NT2/D1 (cell line): ENCODE data around the gene SLC9A1.

Experiments
- DNase-seq: peaks from one replicate; pipeline ENCODE4 v3.0.0-alpha.2; 2011; ENCODE audit warnings: low read depth, low spot score
- H3K27me3 ChIP-seq: 2 replicates; pipeline ENCODE4 v1.6.0; 2011; ENCODE audit warnings: mild to moderate bottlenecking; ENCODE audit not compliant: insufficient read length, insufficient read depth
- H3K36me3 ChIP-seq: 2 replicates; pipeline ENCODE4 v1.6.1; 2011; ENCODE audit warnings: mild to moderate bottlenecking, low read length, mixed read lengths; ENCODE audit not compliant: insufficient read depth, insufficient read length
- H3K4me1 ChIP-seq: 2 replicates; pipeline ENCODE4 v1.5.1; 2011; ENCODE audit not compliant: insufficient read depth, insufficient read length
- H3K4me3 ChIP-seq: 2 replicates; pipeline ENCODE4 v1.5.1; 2011; ENCODE audit warnings: low read depth; ENCODE audit not compliant: insufficient read length
- H3K9ac ChIP-seq: 2 replicates; pipeline ENCODE4 v1.6.0; 2011; ENCODE audit warnings: low read depth; ENCODE audit not compliant: insufficient read length
- H3K9me3 ChIP-seq: 2 replicates; pipeline ENCODE4 v1.5.1; 2011; ENCODE audit warnings: mild to moderate bottlenecking, low read length; ENCODE audit not compliant: insufficient read depth
- SUZ12 ChIP-seq: IDR thresholded peaks from 2 replicates; pipeline ENCODE4 v1.6.1; 2011; ENCODE audit not compliant: insufficient read length, insufficient read depth; ENCODE audit errors: extremely low read depth
- YY1 ChIP-seq: IDR thresholded peaks from 2 replicates; pipeline ENCODE4 v1.6.1; 2011; ENCODE audit not compliant: insufficient read length, insufficient read depth
- ZNF274 ChIP-seq: IDR thresholded peaks from 2 replicates; pipeline ENCODE4 v1.6.1; 2011; ENCODE audit warnings: mild to moderate bottlenecking, low read depth, low read length

The SLC9A1 gene

DNA sequence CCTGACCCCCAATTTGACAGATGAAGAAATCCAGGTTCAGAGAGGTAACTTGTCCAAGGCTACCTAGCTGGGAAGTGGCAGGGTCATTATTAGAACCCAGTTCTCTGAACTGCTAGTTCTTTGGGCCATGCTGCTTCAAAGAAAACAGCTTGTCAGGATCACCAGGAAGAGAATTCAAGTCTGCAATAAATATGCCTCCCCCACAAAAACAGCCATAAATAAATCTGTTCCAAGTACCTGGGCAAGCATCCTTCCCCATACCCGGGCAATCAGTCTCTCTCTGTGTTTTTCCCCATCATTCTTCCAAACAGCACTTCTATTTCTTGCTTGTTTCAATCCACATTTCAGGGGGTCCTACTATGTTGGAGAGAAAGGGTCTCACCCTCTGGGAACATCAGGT lies 34.1 kb downstream of the SLC9A1 start:
- DNase-seq: no peak
- Histone ChIP-seq H3K4me3 (no peak overlapping the region), H3K27me3 (no peaks in the 10 kb centered on the region), H3K36me3 (peaks cover 20% of the 10 kb centered on the region), H3K4me1 (peaks cover 22% of the 10 kb centered on the region), H3K9me3 (no peaks in the 10 kb centered on the region), H3K9ac (no peak overlapping the region)
- TF ChIP-seq YY1 (no peak), ZNF274 (no peak), SUZ12 (no peak)

DNA sequence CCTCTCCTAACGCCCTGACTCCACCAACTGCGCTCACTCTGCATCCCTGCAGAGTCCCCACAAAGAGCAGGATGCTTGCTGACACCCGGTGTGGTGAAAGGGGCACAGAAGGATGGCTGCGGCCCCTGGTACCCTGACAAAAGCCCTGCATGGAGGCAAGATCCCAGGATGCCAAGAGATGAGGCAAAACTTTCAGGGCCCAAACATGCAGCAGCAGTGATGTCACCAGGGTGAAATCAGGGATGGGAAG lies 36.6 kb downstream of the SLC9A1 start:
- DNase-seq: no peak
- Histone ChIP-seq H3K4me1 (peaks cover 22% of the 10 kb centered on the region), H3K27me3 (no peaks in the 10 kb centered on the region), H3K9me3 (no peaks in the 10 kb centered on the region), H3K36me3 (peaks cover 32% of the 10 kb centered on the region), H3K9ac (no peak overlapping the region), H3K4me3 (no peak overlapping the region)
- no peak for TF ChIP-seq YY1
- TF ChIP-seq ZNF274: no peak
- TF ChIP-seq SUZ12: no peak

DNA sequence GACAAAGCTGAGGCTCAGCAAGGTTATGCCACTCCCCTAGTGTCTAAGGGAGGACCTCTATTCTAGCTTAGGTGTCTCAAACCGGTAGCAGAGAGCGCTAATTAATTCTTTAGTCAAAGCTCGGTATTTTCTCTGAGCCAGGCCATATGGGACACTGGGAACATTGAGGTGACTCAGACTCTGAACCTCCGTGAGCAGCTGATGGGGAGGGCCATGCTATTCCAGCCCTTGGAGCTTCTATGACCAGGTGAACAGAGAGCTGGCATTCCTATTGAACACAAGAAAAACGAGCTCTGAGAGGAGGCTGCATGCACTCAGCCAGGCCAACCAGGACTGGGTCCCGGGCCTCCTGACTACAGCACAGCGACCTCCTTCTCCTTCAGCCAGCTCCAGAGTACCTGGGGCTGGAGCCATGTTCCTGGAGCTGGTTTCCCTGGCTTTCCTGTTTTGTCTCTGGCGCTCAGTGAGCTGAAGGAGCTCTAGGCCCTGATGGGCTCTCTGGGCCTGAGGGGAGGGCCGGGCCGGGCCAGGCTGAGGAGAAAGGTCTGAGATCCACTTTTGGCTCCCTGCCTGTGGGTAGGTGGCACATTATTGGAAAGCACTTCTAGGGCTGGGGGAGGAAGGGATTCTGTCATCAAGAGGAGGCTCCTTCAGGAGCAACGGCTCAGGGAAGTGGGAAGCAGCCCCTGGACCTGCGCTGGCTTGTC lies 37.0 kb downstream of the SLC9A1 start:
- peaks cover 22% of the 10 kb centered on the region for H3K4me1 ChIP-seq
- no peak overlapping the region for H3K4me3 ChIP-seq
- no peaks in the 10 kb centered on the region for H3K27me3 ChIP-seq
- H3K9me3 ChIP-seq: no peaks in the 10 kb centered on the region
- H3K36me3 ChIP-seq: peaks cover 37% of the 10 kb centered on the region
- no peak for TF ChIP-seq ZNF274
- TF ChIP-seq SUZ12: no peak
- no peak for TF ChIP-seq YY1
- DNase-seq: no peak
- no peak overlapping the region for H3K9ac ChIP-seq

GRCh38 chr1:27116697-27117096 lies 38.2 kb downstream of the SLC9A1 start:
- H3K4me1 ChIP-seq: peaks cover 17% of the 10 kb centered on the region
- TF ChIP-seq YY1 (no peak), SUZ12 (no peak), ZNF274 (no peak)
- no peak for DNase-seq
- H3K9ac ChIP-seq: no peak overlapping the region
- H3K36me3 ChIP-seq: peaks cover 46% of the 10 kb centered on the region
- no peak overlapping the region for H3K4me3 ChIP-seq
- no peaks in the 10 kb centered on the region for H3K9me3 ChIP-seq
- no peaks in the 10 kb centered on the region for H3K27me3 ChIP-seq

DNA sequence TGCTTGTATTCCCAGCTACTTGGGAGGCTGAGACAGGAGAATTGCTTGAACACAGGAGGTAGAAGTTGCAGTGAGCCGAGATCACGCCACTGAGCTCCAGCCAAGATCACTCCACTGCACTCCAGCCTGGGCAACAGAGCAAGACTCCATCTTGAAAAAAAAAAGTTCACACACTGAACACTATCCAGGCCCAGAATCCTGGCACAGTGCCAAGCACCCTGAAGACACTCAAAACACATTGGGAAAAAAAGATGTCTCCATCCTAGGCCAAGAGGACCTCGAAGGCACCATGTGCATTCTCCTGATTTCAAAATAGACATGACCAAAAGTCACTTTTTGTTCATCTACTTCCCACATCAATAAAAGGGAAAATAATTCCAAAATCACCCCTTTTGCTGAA lies 38.7 kb downstream of the SLC9A1 start:
- Histone ChIP-seq H3K27me3 (no peaks in the 10 kb centered on the region), H3K4me3 (no peak overlapping the region), H3K9ac (no peak overlapping the region), H3K9me3 (no peaks in the 10 kb centered on the region), H3K36me3 (peaks cover 46% of the 10 kb centered on the region), H3K4me1 (peaks cover 14% of the 10 kb centered on the region)
- no peak for DNase-seq
- TF ChIP-seq ZNF274 (no peak), SUZ12 (no peak), YY1 (no peak)

DNA sequence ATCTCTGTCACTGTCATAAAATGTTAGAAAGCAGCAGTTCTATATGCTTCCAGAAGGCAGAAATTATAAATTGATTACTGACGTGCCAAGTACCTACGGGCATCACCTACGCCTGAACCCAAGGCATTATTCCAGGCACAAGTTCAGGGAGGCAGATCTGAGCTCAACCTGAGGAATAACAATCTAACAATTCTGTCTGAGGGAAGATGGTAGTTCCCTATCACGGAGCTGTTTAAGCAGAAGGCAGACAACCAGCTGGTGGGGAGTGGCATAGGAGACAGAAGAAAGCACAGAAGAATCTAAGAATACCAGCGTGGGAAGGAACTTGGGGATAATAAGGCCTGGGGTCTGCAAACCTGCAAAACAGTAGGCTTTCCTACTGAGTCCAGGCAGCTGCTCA lies 40.4 kb downstream of the SLC9A1 start:
- H3K4me1 ChIP-seq: peaks cover 14% of the 10 kb centered on the region
- no peak for DNase-seq

GRCh38 chr1:27113861-27114260 lies 41.1 kb downstream of the SLC9A1 start:
- H3K9ac ChIP-seq: no peak overlapping the region

More for the DNA sequence above, 40.4 kb downstream of the SLC9A1 start:
- Histone ChIP-seq H3K36me3 (peaks cover 53% of the 10 kb centered on the region), H3K27me3 (no peaks in the 10 kb centered on the region), H3K4me3 (no peak overlapping the region), H3K9me3 (no peaks in the 10 kb centered on the region), H3K9ac (no peak overlapping the region)
- TF ChIP-seq ZNF274: no peak
- no peak for TF ChIP-seq YY1
- TF ChIP-seq SUZ12: no peak

More at GRCh38 chr1:27113861-27114260, 41.1 kb downstream of the SLC9A1 start:
- Histone ChIP-seq H3K4me3 (no peak overlapping the region), H3K9me3 (no peaks in the 10 kb centered on the region), H3K36me3 (peaks cover 60% of the 10 kb centered on the region), H3K27me3 (no peaks in the 10 kb centered on the region), H3K4me1 (peaks cover 7% of the 10 kb centered on the region)
- DNase-seq: no peak
- no peak for TF ChIP-seq ZNF274
- no peak for TF ChIP-seq SUZ12
- TF ChIP-seq YY1: no peak
